AG09309 (cell line): Measurements from ENCODE around the gene TNFRSF1B.

Source experiments
- DNase-seq: peaks from one replicate; pipeline ENCODE4 v3.0.0-alpha.2; 2010; ENCODE audit warnings: low read depth
- H3K4me3 ChIP-seq: 2 replicates; pipeline ENCODE4 v1.5.1; 2011; ENCODE audit warnings: mild to moderate bottlenecking, low read depth, low read length, moderate library complexity; ENCODE audit not compliant: control insufficient read depth
- TF ChIP-seq, protein P1 (sequence below): IDR thresholded peaks from 2 replicates; pipeline ENCODE4 v1.5.1; 2011; ENCODE audit warnings: mild to moderate bottlenecking, low read depth, low read length, inconsistent platforms; ENCODE audit not compliant: insufficient read depth, control insufficient read depth; ENCODE audit errors: missing control alignments

The TNFRSF1B gene

GRCh38 chr1:12176298-12177118, 9.7 kb downstream of the TNFRSF1B start:
- TF ChIP-seq, protein P1, sequence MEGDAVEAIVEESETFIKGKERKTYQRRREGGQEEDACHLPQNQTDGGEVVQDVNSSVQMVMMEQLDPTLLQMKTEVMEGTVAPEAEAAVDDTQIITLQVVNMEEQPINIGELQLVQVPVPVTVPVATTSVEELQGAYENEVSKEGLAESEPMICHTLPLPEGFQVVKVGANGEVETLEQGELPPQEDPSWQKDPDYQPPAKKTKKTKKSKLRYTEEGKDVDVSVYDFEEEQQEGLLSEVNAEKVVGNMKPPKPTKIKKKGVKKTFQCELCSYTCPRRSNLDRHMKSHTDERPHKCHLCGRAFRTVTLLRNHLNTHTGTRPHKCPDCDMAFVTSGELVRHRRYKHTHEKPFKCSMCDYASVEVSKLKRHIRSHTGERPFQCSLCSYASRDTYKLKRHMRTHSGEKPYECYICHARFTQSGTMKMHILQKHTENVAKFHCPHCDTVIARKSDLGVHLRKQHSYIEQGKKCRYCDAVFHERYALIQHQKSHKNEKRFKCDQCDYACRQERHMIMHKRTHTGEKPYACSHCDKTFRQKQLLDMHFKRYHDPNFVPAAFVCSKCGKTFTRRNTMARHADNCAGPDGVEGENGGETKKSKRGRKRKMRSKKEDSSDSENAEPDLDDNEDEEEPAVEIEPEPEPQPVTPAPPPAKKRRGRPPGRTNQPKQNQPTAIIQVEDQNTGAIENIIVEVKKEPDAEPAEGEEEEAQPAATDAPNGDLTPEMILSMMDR, result no peak
- no peak overlapping the region for H3K4me3 ChIP-seq
- DNase-seq, result no peak

DNA sequence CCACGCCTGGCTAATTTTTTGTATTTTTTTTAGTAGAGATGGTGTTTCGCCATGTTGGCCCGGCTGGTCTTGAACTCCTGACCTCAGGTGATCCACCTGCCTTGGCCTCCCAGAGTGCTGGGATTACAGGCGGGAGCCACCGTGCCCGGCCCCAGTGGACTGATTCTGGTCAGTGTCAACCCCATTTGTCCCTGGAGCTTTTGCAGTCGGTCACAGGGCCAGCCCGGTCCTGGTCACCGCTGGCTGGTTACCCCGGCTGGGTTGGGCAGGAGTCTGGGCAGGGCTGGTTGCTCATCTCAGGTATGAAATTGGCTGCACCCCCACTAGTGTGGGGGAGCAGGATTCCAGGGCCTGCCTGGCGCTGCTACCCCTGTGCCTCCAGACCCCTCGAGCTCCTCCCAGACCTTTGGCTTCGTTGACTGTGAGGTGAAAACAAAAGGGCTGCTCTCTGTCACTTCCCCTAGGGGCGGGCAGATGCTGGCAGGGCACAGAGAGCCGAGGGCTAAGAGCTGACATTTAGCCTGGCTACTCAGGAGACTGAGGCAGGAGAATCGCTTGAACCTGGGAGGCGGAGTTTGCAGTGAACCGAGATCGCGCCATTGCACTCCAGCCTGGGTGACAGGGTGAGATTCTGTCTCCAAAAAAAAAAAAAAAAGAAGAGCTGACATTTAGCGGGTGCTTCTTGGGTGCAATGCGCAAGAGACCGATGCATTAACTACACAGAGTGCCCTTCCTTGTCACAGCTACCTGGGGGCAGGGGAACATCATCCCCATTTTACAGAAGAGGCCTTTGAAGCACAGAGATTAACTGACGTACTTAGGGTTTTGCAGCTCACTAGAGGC, 10.6 kb downstream of the TNFRSF1B start:
- DNase-seq, result no peak
- TF ChIP-seq, protein P1, result no peak
- no peak overlapping the region for H3K4me3 ChIP-seq

DNA sequence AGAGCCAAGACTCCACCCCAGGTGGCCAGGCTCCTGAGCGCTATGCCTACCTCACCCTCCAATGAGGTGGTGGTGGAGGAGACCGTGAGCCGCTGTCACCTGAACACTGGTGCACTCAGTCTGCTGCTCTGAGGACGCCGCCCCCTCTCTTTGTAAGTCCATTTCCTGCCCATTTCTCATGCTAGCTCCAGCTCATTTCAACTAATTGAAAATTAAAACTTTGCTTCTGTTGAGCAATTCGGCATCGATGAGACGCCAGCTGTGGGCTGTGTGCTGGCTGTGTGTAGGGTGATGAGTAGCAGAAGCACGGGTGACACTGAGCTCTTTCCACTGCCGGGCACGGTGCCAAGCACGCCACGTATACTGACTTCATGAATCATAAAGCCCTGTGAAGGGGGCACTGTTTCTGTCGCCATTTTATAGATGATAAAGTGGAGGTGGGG, 11.2 kb downstream of the TNFRSF1B start:
- TF ChIP-seq, protein P1, result no peak
- H3K4me3 ChIP-seq, result no peak overlapping the region
- DNase-seq, result peak; percentile 66

GRCh38 chr1:12178511-12178910, 11.7 kb downstream of the TNFRSF1B start:
- DNase-seq, result no peak
- TF ChIP-seq, protein P1, result no peak
- no peak overlapping the region for H3K4me3 ChIP-seq

GRCh38 chr1:12179111-12179519, 12.3 kb downstream of the TNFRSF1B start:
- no peak for DNase-seq
- H3K4me3 ChIP-seq, result no peak overlapping the region
- TF ChIP-seq, protein P1, result no peak

GRCh38 chr1:12179676-12180075, 12.9 kb downstream of the TNFRSF1B start:
- no peak overlapping the region for H3K4me3 ChIP-seq
- TF ChIP-seq, protein P1, result no peak
- DNase-seq, result no peak
